Measurements from ENCODE around the gene RND1.
"Not testable (repeated sequence)": the region's sequence is repeated elsewhere in the genome, so short reads cannot be mapped to it uniquely, and the experiment has no call there.

The RND1 gene

GRCh38 chr12:48866052-48866711 lies 512 bp upstream of the RND1 start:
- no peak for DNase-seq

GRCh38 chr12:48863291-48863690 lies 2.4 kb downstream of the RND1 start:
- DNase-seq = no peak

- no peak for DNase-seq
Observed at GRCh38 chr12:48862760-48863159, 2.9 kb downstream of the RND1 start.

GRCh38 chr12:48861111-48861510 lies 4.6 kb downstream of the RND1 start:
- no peak for DNase-seq

- not testable (repeated sequence) for DNase-seq
Observed at GRCh38 chr12:48860236-48860635, 5.4 kb downstream of the RND1 start.

- DNase-seq = no peak
Observed at GRCh38 chr12:48859607-48860006, 6.1 kb downstream of the RND1 start.

GRCh38 chr12:48858043-48858442 lies 7.6 kb downstream of the RND1 start:
- no peak for DNase-seq

GRCh38 chr12:48857278-48857994 lies 8.2 kb downstream of the RND1 start:
- DNase-seq = no peak

GRCh38 chr12:48856379-48856778 lies 9.3 kb downstream of the RND1 start:
- no peak for DNase-seq

GRCh38 chr12:48854932-48855331 lies 10.7 kb downstream of the RND1 start:
- not testable (repeated sequence) for DNase-seq

- DNase-seq = no peak
Observed at GRCh38 chr12:48854488-48854887, 11.2 kb downstream of the RND1 start.

- DNase-seq = peak; percentile 36 to 82
Observed at GRCh38 chr12:48852734-48853688, 12.7 kb downstream of the RND1 start.

- DNase-seq = peak; percentile 90 to 95
Observed at GRCh38 chr12:48851883-48852733, 13.6 kb downstream of the RND1 start, which contains the start of gene DDX23. Gene DDX23 (minus strand): TSS chr12:48852163. CDS start chr12:48845782, 6,381 bp downstream.

GRCh38 chr12:48842021-48842420 lies 23.6 kb downstream of the RND1 start:
- DNase-seq = not testable (repeated sequence)

- DNase-seq = no peak
Observed at GRCh38 chr12:48838048-48838447, 27.6 kb downstream of the RND1 start.

GRCh38 chr12:48832321-48833060 lies 33.2 kb downstream of the RND1 start:
- DNase-seq = no peak

- no peak for DNase-seq
Observed at GRCh38 chr12:48831257-48831656, 34.4 kb downstream of the RND1 start.

- no peak for DNase-seq
Observed at GRCh38 chr12:48828841-48829575, 36.7 kb downstream of the RND1 start.

- no peak for DNase-seq
Observed at GRCh38 chr12:48828293-48828692, 37.4 kb downstream of the RND1 start.

- DNase-seq = no peak
Observed at GRCh38 chr12:48827513-48828096, 38.1 kb downstream of the RND1 start.
